ENCODE measurements around the gene GTPBP6.

- TF ChIP-seq EZH2 (IDR thresholded peaks at IDR 0.05; ENCODE audit: borderline replicate concordance, low read length) (no peak), CTCF (IDR thresholded peaks at IDR 0.05; ENCODE audit: low read length) (no peak)
These were observed 45.2 kb upstream of the GTPBP6 start for GRCh38 chrX:363621-364375.

All from OCI-LY1 (cell line).